ENCODE data around the gene IFNA16. TPM values are rescaled to one million over a fixed set of nuclear protein-coding genes. Genes with fewer than 3 reads are reported as not detected.

IFNA16 gene
- polyA plus RNA-seq, 1 donor (not counting 4 experiments of a cell fraction or from before 2014, with no cell fraction given): not detected

Other genes starting within 250 kb of the IFNA16 start
- gene HACD4, start 185.7 kb downstream of the IFNA16 start, polyA plus RNA-seq: 7.3 to 10.4 TPM (median 9.4 TPM) in 3 replicates
- 0.07 TPM in 1 of 3 replicates, not detected in the others for gene IFNB1, start 139.4 kb downstream of the IFNA16 start, polyA plus RNA-seq
- not detected in 3 replicates for gene IFNW1, start 75.5 kb downstream of the IFNA16 start, polyA plus RNA-seq
- gene IFNA21, start 50.7 kb downstream of the IFNA16 start, polyA plus RNA-seq: not detected in 3 replicates
- gene IFNA4, start 29.7 kb downstream of the IFNA16 start, polyA plus RNA-seq: not detected in 3 replicates
- not detected in 3 replicates for gene IFNA7, start 15.1 kb downstream of the IFNA16 start, polyA plus RNA-seq
- gene IFNA10, start 10.2 kb downstream of the IFNA16 start, polyA plus RNA-seq: not detected in 3 replicates
- not detected in 3 replicates for gene IFNA17, start 10.9 kb upstream of the IFNA16 start, polyA plus RNA-seq
- gene IFNA14, start 22.7 kb upstream of the IFNA16 start, polyA plus RNA-seq: not detected in 3 replicates
- not detected in 3 replicates for gene IFNA5, start 88.0 kb upstream of the IFNA16 start, polyA plus RNA-seq
- 13.5 to 18.7 TPM (median 16.8 TPM) in 3 replicates for gene KLHL9, start 118.1 kb upstream of the IFNA16 start, polyA plus RNA-seq
- gene IFNA6, start 133.6 kb upstream of the IFNA16 start, polyA plus RNA-seq: not detected in 3 replicates
- gene IFNA13, start 150.7 kb upstream of the IFNA16 start, polyA plus RNA-seq: not detected in 3 replicates
- gene IFNA2, start 168.1 kb upstream of the IFNA16 start, polyA plus RNA-seq: not detected in 3 replicates
- not detected in 3 replicates for gene IFNA8, start 191.8 kb upstream of the IFNA16 start, polyA plus RNA-seq
- not detected in 3 replicates for gene IFNA1, start 223.1 kb upstream of the IFNA16 start, polyA plus RNA-seq